ENCODE results near the gene CXCR6. TPM values are rescaled to one million over a fixed set of nuclear protein-coding genes. Genes with fewer than 3 reads are reported as not detected.
"Not testable (repeated sequence)": the region's sequence is repeated elsewhere in the genome, so short reads cannot be mapped to it uniquely, and the experiment has no call there.

Gene CXCR6
- total RNA-seq, 1 donor from 2014 or later, result not detected

- DNase-seq (ENCODE audit: low spot score in 2 of 2), result no peak
- no peak for FAIRE-seq
Observed at GRCh38 chr3:45985532-45986302, 42.5 kb downstream of the CXCR6 start.

- DNase-seq (ENCODE audit: low spot score in 2 of 2), result no peak
- no peak for FAIRE-seq
Observed at GRCh38 chr3:45986303-45986982, 43.2 kb downstream of the CXCR6 start.

GRCh38 chr3:45987368-45988291 is 44.4 kb downstream of the CXCR6 start:
- DNase-seq (ENCODE audit: low spot score in 2 of 2), result no peak
- FAIRE-seq, result no peak

GRCh38 chr3:45988362-45988761 is 45.1 kb downstream of the CXCR6 start:
- DNase-seq (ENCODE audit: low spot score in 2 of 2) (no peak), FAIRE-seq (no peak)

GRCh38 chr3:45988804-45989203 is 45.5 kb downstream of the CXCR6 start:
- FAIRE-seq (no peak), DNase-seq (ENCODE audit: low spot score in 2 of 2) (no peak)

GRCh38 chr3:45990181-45990580 is 46.9 kb downstream of the CXCR6 start:
- no peak for DNase-seq (ENCODE audit: low spot score in 2 of 2)
- no peak for FAIRE-seq

GRCh38 chr3:45991341-45991740 is 48.1 kb downstream of the CXCR6 start:
- FAIRE-seq (no peak), DNase-seq (ENCODE audit: low spot score in 2 of 2) (no peak)

- FAIRE-seq, result no peak
Observed at GRCh38 chr3:45992133-45992729, 49.0 kb downstream of the CXCR6 start.

GRCh38 chr3:45992821-45993221 is 49.6 kb downstream of the CXCR6 start:
- FAIRE-seq, result no peak
- no peak for DNase-seq (ENCODE audit: low spot score in 2 of 2)

More at GRCh38 chr3:45992133-45992729, 49.0 kb downstream of the CXCR6 start:
- DNase-seq (ENCODE audit: low spot score in 2 of 2), result no peak

GRCh38 chr3:45993421-45994027 is 50.3 kb downstream of the CXCR6 start:
- DNase-seq (ENCODE audit: low spot score in 2 of 2) (no peak), FAIRE-seq (no peak)

GRCh38 chr3:45994419-45995235 is 51.4 kb downstream of the CXCR6 start:
- FAIRE-seq (no peak), DNase-seq (ENCODE audit: low spot score in 2 of 2) (no peak)

- DNase-seq (ENCODE audit: low spot score in 2 of 2) (peak; percentile 72 to 90), FAIRE-seq (no peak)
Observed at GRCh38 chr3:45995236-45996192, 52.2 kb downstream of the CXCR6 start, which contains the start of gene FYCO1. Gene FYCO1 (minus strand): TSS chr3:45995824. CDS start chr3:45984910, 10,914 bp downstream.

- not testable (repeated sequence) for DNase-seq (ENCODE audit: low spot score in 2 of 2); FAIRE-seq
Observed at GRCh38 chr3:45997499-45997898, 54.2 kb downstream of the CXCR6 start.

- FAIRE-seq, result no peak
- no peak for DNase-seq (ENCODE audit: low spot score in 2 of 2)
Observed at GRCh38 chr3:45997942-45998341, 54.7 kb downstream of the CXCR6 start.
